ENCODE results near the gene GTPBP1. TPM values are rescaled to one million over a fixed set of nuclear protein-coding genes. Genes with fewer than 3 reads are reported as not detected.

Gene GTPBP1
- total and polyA plus RNA-seq, 2 donors (not counting 3 experiments of a cell fraction or from before 2014, with no cell fraction given), result 29.8 to 50.3 TPM

DNA sequence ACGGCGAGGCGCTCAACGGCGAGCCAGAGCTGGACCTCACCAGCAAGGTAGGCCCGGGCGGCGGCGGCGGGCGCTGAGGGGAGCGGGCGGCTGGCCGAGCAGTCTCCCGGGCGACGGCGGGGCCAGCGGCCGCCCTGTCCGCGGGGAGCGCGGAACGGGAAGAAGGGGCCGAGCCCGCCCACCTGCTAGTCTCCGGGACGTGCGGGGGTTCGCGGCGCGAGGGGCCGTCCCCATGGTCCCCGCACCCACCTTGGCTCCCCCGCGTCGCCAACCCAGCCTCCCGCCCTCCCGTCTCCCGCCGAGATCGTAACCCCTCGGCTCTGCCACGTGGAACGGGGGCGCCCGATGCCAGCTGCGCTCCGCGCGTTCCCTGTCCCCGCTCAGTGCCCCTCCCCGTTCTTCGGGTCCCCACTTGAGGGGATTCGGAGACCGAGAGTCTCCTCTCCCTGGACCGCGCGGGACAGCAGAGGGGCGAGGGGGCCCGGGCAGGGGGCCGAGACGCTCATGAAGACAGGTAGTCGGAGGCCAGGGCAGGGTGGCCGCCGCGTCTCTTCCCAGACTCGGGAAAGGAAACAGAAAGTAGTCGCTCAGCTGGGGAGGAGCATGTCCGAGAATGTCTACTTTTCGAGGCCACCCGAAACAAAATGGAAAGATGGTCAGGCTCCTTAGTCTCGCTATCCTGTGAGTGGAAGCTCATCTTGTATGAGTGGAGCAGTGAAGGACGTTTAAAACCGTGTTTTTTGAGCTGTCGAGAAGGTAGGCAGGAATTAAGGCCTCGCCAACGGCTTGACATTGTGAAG, 557 bp downstream of the GTPBP1 start:
- DNase-seq (ENCODE audit: low read depth, low spot score) (peak; percentile 50), FAIRE-seq (no peak)
- TF ChIP-seq POLR2AphosphoS5 (IDR thresholded peaks at IDR 0.05; ENCODE audit: insufficient read depth, low read depth, low read length), result peak; percentile 5
- TF ChIP-seq, protein P1, sequence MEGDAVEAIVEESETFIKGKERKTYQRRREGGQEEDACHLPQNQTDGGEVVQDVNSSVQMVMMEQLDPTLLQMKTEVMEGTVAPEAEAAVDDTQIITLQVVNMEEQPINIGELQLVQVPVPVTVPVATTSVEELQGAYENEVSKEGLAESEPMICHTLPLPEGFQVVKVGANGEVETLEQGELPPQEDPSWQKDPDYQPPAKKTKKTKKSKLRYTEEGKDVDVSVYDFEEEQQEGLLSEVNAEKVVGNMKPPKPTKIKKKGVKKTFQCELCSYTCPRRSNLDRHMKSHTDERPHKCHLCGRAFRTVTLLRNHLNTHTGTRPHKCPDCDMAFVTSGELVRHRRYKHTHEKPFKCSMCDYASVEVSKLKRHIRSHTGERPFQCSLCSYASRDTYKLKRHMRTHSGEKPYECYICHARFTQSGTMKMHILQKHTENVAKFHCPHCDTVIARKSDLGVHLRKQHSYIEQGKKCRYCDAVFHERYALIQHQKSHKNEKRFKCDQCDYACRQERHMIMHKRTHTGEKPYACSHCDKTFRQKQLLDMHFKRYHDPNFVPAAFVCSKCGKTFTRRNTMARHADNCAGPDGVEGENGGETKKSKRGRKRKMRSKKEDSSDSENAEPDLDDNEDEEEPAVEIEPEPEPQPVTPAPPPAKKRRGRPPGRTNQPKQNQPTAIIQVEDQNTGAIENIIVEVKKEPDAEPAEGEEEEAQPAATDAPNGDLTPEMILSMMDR (IDR thresholded peaks at IDR 0.05; ENCODE audit: extremely low read depth in 1 of 2, insufficient read depth in 1 of 2, low read depth in 1 of 2, low read length in 2 of 2), result no peak
- peak overlapping the region; percentile 97 for H3K4me2 ChIP-seq (ENCODE audit: insufficient read depth, low read length)
- peak overlapping the region; percentile 67 for H3K27ac ChIP-seq (ENCODE audit: insufficient read depth, low read depth, low read length)
- H2AFZ ChIP-seq (ENCODE audit: low read depth, low read length), result peak overlapping the region; percentile 14
- no peaks in the 10 kb centered on the region for H3K9me3 ChIP-seq (replicated peaks; ENCODE audit: control insufficient read depth, insufficient read depth, low read length)
- peaks cover 32% of the 10 kb centered on the region for H3K4me1 ChIP-seq (ENCODE audit: control insufficient read depth, extremely low read depth, insufficient read depth, low read length)
- H3K79me2 ChIP-seq (ENCODE audit: control insufficient read depth, insufficient read depth, low read length), result peaks cover 52% of the 10 kb centered on the region
- intact Hi-C loops (cut with micrococcal nuclease), result loop anchor here (10.0 kb wide), 1 partner anchor 202 kb away; the partner anchor contains the start of gene DDX17
- no peaks in the 10 kb centered on the region for H3K27me3 ChIP-seq (ENCODE audit: control insufficient read depth in 2 of 2, insufficient read depth in 2 of 2, low read length in 2 of 2)
- peaks cover 7% of the 10 kb centered on the region for H4K20me1 ChIP-seq (replicated peaks; ENCODE audit: control insufficient read depth, extremely low read depth, insufficient read depth, low read length)
- ChIA-PET CTCF (interaction anchor here (1.0 to 3.3 kb wide), 7 partner anchors 9 to 654 kb away, joined by 4 to 19 read pairs (median 9); partner anchors contain the start of gene TOMM22), POLR2A (interaction anchor here (0.5 to 1.2 kb wide), 4 partner anchors 8 to 50 kb away, joined by 3 to 4 read pairs (median 3); partner anchors contain the start of genes SUN2 and TOMM22)
- peak overlapping the region; percentile 83 for H3K9ac ChIP-seq (replicated peaks; ENCODE audit: extremely low read depth, insufficient read depth, low read length)
- BruUV-seq (replicated peaks), result no TSS peak
- no peaks in the 10 kb centered on the region for H3K36me3 ChIP-seq (ENCODE audit: control insufficient read depth in 2 of 2, extremely low read depth in 1 of 2, insufficient read depth in 2 of 2, low read length in 2 of 2)
- H3K4me3 ChIP-seq (replicated peaks in 1 of 3; ENCODE audit: insufficient read depth in 1 of 3, low read depth in 1 of 3, low read length in 3 of 3), result peak overlapping the region; percentile 84 to 95 (median 89)
- dilution Hi-C loops (cut with MboI; ENCODE audit: extremely low pct_ligation_motif_present, low sequenced_read_pairs), result no loop called here
- no peaks in the 10 kb centered on the region for H3K9me1 ChIP-seq (replicated peaks; ENCODE audit: control insufficient read depth, extremely low read depth, insufficient read depth, low read length)

DNA sequence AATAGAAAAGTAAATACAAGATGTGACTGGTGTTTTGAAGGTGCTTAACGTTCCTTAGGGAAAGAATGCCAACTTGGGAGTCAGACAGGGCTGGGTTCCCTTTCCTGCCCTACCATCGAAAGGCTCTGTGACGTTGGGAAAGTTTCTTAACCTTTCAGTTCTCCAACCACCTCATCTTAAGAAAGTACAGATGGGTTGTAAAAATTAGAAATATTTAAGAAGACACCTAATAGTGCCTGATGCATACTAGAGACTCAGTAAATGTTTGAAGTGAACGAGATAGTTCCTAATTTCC, 1.1 kb downstream of the GTPBP1 start:
- Histone ChIP-seq H3K4me3 (replicated peaks in 1 of 3; ENCODE audit: insufficient read depth in 1 of 3, low read depth in 1 of 3, low read length in 3 of 3) (peak overlapping the region; percentile 84 to 95 (median 89)), H3K4me1 (ENCODE audit: control insufficient read depth, extremely low read depth, insufficient read depth, low read length) (peaks cover 28% of the 10 kb centered on the region), H2AFZ (ENCODE audit: low read depth, low read length) (no peak overlapping the region), H4K20me1 (replicated peaks; ENCODE audit: control insufficient read depth, extremely low read depth, insufficient read depth, low read length) (peaks cover 7% of the 10 kb centered on the region), H3K4me2 (ENCODE audit: insufficient read depth, low read length) (peak overlapping the region; percentile 97), H3K36me3 (ENCODE audit: control insufficient read depth in 2 of 2, extremely low read depth in 1 of 2, insufficient read depth in 2 of 2, low read length in 2 of 2) (no peaks in the 10 kb centered on the region), H3K27ac (ENCODE audit: insufficient read depth, low read depth, low read length) (peak overlapping the region; percentile 67), H3K27me3 (ENCODE audit: control insufficient read depth in 2 of 2, insufficient read depth in 2 of 2, low read length in 2 of 2) (no peaks in the 10 kb centered on the region), H3K9me3 (replicated peaks; ENCODE audit: control insufficient read depth, insufficient read depth, low read length) (no peaks in the 10 kb centered on the region), H3K79me2 (ENCODE audit: control insufficient read depth, insufficient read depth, low read length) (peaks cover 57% of the 10 kb centered on the region), H3K9ac (replicated peaks; ENCODE audit: extremely low read depth, insufficient read depth, low read length) (peak overlapping the region; percentile 83), H3K9me1 (replicated peaks; ENCODE audit: control insufficient read depth, extremely low read depth, insufficient read depth, low read length) (no peaks in the 10 kb centered on the region)
- ChIA-PET POLR2A (no interaction called here), CTCF (interaction anchor here (1.3 to 3.3 kb wide), 5 partner anchors 9 to 654 kb away, joined by 4 to 19 read pairs (median 9); no protein-coding TSS in a partner anchor)
- intact Hi-C loops (cut with micrococcal nuclease), result loop anchor here (10.0 kb wide), 1 partner anchor 202 kb away; the partner anchor contains the start of gene DDX17
- DNase-seq (ENCODE audit: low read depth, low spot score), result no peak
- FAIRE-seq, result peak; percentile 48
- BruUV-seq (replicated peaks), result no TSS peak
- TF ChIP-seq JUN (IDR thresholded peaks at IDR 0.05; ENCODE audit: borderline replicate concordance, insufficient read depth, insufficient read length, low read depth), result no peak
- no peak for TF ChIP-seq MYC (IDR thresholded peaks at IDR 0.05; ENCODE audit: low read depth, low read length)
- no peak for TF ChIP-seq POLR2A (IDR thresholded peaks at IDR 0.05; ENCODE audit: low read depth, low read length)
- TF ChIP-seq, protein P1 (IDR thresholded peaks at IDR 0.05; ENCODE audit: extremely low read depth in 1 of 2, insufficient read depth in 1 of 2, low read depth in 1 of 2, low read length in 2 of 2), result no peak
- TF ChIP-seq, protein P2, sequence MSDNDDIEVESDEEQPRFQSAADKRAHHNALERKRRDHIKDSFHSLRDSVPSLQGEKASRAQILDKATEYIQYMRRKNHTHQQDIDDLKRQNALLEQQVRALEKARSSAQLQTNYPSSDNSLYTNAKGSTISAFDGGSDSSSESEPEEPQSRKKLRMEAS (IDR thresholded peaks at IDR 0.05; ENCODE audit: insufficient read depth, insufficient read length), result no peak
- TF ChIP-seq GATA2 (IDR thresholded peaks at IDR 0.05; ENCODE audit: insufficient read depth, insufficient read length, low read depth, low read length), result no peak
- TF ChIP-seq FOS (IDR thresholded peaks at IDR 0.05; ENCODE audit: borderline replicate concordance, insufficient read depth, low read length), result no peak
- TF ChIP-seq POLR2AphosphoS5 (IDR thresholded peaks at IDR 0.05; ENCODE audit: insufficient read depth, low read depth, low read length), result no peak
- dilution Hi-C loops (cut with MboI; ENCODE audit: extremely low pct_ligation_motif_present, low sequenced_read_pairs), result no loop called here
